GM21737 (cell line): ENCODE measurements around the gene NEURL1.
"Not testable (repeated sequence)": the region's sequence is repeated elsewhere in the genome, so short reads cannot be mapped to it uniquely, and the experiment has no call there.

Source experiments
- ATAC-seq: cut with Tn5 transposase; IDR thresholded peaks from one replicate; pipeline ENCODE4 v1.9.1; 2021; ENCODE audit warnings: mild to moderate bottlenecking, moderate library complexity; ENCODE audit not compliant: unreplicated experiment

NEURL1 gene

DNA sequence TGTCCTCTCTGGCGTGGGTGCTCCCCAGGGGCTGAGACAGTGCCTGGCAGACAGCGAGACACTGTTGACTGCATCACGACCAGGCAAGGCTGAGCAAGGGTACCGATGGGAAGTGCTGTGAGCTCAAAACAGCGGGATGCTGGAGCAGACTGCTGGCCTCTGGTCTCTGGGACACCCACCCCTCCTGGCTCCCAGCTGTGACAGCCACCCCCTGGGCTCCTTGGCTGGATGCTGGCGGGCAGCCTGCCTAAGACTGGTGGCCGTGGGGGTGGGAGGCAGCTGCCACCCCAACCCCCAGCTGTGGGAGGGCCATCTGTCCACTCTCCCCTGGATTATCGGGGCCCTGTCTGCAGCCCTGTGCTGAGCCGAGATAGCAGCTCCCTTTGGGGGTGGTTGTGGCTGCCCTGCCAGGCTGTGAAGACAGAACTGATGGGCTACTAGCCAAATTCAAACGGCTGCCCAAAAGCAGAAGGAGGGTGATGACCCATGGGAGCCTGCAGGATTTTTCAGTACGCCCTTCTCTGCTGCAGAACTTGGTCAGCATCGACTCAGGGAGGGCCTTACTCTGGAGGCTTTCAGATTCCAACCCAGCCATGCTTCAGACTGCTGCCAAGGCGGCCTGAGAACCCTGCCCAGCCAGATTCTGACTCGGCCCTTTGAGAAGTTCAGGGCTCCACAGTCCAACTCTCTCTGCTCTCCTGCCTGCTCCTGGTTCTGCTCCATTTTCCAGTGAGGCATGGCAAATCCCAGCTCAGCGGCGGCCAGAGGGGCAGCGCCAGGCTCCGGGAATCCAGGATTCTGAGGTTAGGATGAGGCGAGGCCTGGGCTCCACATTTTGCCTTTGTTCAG lies 125.3 kb downstream of the NEURL1 start:
- no peak for ATAC-seq

GRCh38 chr10:103619424-103620351 lies 126.2 kb downstream of the NEURL1 start:
- no peak for ATAC-seq

DNA sequence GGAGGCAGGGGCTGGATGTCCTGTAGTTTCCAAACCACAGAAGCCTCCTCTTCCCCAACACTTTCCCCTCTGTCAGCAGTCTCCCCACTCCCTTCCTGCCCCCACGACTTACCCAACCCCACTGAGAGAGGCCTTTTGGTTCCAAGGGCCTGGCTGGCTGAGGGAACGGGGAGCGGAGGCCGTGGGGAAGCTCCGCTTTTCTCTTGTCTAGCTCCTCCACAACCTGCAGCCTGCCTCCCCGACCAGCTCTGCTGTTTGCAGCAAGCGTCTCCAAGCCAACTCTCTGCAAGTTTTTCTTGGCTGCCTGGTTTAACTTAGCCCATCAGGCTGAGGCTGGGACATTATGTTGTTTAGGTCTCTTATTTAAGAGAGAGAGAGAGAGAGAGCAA lies 126.8 kb downstream of the NEURL1 start:
- ATAC-seq: no peak

DNA sequence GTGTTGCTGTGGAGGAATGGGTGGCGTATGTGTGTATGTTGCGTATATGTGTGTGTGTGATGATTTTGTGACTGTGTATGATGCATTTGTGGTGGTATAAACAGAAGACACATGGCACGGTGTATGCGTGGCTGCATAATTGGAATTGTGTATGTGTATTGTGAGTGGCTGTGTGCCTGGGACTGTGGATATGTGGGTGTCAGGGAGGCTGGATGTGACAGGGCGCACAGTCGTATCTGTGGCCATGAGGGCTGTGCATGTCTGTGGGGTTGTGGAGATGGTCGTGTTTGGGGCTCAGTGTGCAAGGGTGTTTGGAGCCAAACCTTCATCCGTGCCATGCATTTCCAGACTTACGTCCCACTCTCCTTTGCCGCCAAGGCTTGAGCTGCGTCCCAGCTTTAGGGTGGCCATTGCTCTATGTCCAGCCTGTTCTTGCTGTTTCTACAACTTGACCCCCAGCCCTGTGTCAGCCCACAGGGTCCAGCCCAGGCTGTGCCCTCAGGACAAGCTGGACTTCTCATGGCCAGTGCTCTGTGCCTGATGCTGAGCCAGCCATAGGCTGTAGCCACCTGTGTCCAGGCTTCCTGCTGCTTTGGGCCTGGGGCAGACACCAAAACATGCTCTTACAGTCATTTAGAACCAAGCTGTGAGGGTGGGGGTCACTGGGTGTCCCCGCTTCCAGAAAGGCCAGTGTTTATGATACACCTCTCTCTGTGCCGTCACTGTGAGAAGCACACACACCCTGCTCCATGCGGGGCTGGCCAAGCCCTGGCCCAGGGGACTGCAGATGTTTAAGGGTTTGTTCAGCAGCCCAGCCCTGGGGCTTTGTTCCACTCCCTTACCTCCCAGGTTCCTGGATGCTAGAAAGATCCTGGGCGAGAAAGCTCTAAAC lies 127.6 kb downstream of the NEURL1 start:
- ATAC-seq: no peak

- no peak for ATAC-seq
Measured at GRCh38 chr10:103621783-103622125, 128.2 kb downstream of the NEURL1 start.

GRCh38 chr10:103622286-103622685 lies 128.8 kb downstream of the NEURL1 start:
- ATAC-seq: no peak

DNA sequence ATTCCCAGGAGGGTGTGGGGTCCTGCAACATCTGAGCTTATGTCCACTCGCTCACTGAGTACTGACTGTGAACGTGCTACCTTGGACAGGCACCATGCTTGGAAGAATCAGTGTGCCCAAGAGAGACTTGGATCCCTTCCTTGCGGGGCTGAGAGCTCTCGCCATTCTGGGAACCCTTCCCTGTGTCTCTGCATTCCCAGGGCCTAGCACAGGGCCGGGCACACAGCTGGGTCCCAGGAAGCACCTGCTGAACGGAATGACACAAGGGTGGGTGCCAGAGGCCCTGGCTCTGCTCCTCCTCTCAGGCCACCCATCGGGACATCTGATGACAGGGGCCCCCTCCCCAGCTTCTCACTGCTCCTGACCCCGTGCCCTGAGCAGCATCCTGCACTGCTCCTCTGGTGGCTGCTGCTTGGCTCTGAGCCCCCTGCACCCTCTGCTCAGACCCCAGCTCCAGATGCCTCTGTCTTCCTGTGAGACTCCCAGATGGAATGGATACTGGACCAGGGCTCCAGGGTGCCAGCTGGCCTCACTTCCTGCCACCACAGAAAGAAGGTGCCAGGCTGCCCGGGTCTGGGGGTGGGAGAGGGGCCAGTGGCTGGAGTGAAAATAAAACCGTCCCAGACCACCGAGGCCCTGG lies 129.6 kb downstream of the NEURL1 start:
- ATAC-seq: no peak

DNA sequence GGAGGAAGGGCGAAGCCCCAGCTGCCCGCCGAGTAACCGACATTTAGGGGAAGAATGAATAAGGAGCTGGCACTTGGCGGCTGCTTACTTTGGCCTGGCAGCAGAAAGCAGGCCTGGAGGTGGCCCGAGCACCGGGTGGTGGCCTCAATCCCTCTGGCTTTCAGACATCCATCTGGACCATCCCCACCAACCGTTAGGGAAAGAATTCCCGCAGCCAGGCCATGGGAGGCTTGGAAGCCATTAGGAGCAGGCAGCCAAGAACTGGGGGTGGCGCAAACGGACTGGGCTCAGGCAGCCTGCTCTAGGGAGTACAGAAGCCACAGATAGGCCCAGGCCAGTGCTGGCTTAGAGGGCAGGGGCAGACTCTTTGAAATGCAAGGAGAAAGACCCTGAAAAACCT lies 132.7 kb downstream of the NEURL1 start:
- ATAC-seq: no peak

- no peak for ATAC-seq
Measured at GRCh38 chr10:103627111-103627892, 133.8 kb downstream of the NEURL1 start.

GRCh38 chr10:103627893-103628292 lies 134.4 kb downstream of the NEURL1 start:
- no peak for ATAC-seq

- ATAC-seq: no peak
Measured at GRCh38 chr10:103629581-103629980, 136.1 kb downstream of the NEURL1 start.

- no peak for ATAC-seq
Measured at GRCh38 chr10:103630156-103630555, 136.7 kb downstream of the NEURL1 start.

GRCh38 chr10:103632247-103632642 lies 138.7 kb downstream of the NEURL1 start:
- ATAC-seq: no peak

DNA sequence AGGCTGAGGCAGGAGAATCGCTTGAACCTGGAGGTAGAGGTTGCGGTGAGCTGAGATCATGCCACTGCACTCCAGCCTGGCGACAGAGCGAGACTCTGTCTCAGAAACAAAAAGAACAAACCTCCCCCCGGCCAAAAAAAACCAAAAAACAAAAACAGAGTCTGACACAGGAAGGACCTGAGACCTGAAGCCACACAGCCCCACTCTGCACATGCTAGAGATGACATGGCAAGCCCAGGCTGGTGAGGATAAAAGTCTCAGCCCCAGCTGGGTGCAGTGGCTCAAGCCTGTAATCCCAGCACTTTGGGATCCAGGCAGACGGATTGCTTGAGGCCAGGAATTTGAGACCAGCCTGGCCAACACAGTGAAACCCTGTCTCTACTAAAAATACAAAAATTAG lies 139.4 kb downstream of the NEURL1 start:
- not testable (repeated sequence) for ATAC-seq

DNA sequence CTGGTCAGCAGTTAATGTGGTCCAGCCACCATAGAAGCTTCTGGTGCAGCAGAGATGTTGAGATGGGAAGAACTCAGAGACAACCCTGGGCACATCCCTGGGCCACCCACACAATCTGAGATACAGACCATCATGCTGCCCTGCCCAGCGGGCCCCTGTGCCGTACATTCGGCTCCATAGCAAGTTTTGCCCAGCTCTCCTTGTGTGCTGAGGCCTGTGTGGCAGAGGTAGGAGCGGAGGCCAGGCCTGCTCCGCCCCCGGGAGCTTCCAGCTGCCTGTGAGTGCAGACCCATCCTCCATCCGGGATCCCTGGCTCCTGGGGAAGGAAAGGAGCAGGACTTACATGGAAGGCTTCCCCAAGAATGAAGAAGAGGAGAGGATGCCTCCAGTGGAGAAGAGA lies 140.3 kb downstream of the NEURL1 start:
- no peak for ATAC-seq

DNA sequence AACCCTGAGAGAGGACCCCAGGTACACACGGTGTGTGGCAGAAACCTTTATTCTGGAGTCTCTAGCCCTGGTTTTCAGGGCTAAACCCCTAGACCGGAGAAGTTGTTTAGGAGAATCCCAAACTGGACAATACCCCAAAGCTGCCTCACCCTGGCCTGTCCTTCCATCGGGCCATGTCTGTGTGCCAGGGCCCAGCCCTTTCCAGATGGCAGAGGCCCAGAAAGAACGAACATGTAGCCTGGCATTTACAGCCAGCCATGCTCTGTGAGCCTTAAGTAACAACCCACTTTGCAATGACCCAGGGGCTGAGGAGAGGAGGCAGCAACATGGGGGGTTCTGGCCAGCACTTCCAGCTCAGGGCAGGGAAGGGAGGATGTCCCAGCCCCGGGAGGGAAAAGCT lies 142.1 kb downstream of the NEURL1 start:
- ATAC-seq: no peak

DNA sequence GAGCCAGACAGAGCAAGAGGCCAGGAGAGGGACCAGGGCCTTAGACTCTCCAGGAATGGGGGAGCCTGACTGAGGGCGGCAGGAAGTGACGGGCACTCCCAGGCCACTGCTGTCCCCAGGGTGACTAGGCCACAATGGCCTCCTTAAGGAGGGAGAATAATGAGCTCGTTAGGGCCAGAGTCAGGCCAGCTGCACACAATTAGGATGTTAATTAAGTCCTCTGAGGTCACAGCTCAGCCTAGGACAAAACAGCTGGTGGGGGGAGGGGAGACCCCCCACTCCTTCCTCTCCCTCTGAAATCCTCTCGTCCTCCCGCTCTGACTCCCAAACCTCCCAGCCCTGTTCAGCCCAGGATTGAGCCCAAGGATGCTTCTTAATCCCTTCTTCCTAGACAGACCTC lies 143.0 kb downstream of the NEURL1 start:
- ATAC-seq: no peak

DNA sequence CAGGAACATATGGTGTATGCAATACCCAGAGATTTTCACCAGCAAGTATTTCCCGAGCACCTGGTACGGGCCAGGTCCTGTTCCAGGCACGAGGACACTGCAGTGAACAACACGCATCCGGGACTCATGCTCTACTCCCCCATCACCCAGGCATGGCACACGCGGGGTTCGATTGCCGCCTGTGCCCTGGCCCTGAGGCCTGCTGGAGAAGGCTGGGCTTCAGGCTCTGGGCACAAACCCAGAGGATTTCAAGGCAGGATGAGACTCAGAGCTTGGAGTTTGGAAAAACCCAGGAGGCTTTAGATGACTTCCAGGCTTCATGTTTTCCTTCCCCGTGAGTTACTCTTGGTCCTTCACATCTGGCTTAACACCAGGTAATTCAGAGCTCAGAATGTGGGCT lies 143.5 kb downstream of the NEURL1 start:
- no peak for ATAC-seq

DNA sequence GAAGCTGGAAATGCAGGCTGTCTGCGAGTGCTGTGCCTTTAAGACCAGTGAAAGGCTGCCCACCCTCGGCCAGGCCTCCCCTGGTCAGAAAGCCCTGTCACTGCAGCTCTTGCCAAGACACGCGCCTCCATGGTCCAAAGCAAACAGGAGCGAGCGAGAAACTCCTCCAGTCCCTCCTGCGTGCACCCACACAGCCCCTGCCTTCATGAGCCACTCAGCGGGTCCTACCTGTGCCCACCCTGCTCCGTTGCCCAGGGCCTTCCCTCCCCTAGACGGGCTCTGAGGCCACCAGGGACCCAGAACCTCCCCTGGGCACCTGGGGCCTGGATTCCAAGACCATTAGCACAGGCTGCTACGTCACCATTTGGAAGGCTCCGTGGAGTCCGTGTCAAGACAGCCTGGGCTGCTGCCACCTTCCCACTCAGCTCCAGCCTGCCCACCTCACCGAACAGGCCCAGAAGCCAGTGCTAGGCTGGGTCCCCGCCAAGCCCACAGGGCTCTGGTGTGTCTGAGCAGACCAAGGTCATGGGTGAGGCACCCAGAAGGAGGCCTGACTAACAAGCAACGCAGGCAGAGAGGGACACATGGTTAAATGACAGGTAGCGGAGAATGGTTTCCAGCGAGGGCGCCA lies 144.5 kb downstream of the NEURL1 start:
- no peak for ATAC-seq
